GM21526 (cell line): ENCODE data around the gene TNFRSF13B.

Experiments used
- ATAC-seq: cut with Tn5 transposase; IDR thresholded peaks from one replicate; pipeline ENCODE4 v1.9.1; 2021; ENCODE audit warnings: moderate library complexity; ENCODE audit not compliant: unreplicated experiment, low FRiP score

TNFRSF13B gene

GRCh38 chr17:16940116-16940881 lies 31.6 kb downstream of the TNFRSF13B start:
- no peak for ATAC-seq

DNA sequence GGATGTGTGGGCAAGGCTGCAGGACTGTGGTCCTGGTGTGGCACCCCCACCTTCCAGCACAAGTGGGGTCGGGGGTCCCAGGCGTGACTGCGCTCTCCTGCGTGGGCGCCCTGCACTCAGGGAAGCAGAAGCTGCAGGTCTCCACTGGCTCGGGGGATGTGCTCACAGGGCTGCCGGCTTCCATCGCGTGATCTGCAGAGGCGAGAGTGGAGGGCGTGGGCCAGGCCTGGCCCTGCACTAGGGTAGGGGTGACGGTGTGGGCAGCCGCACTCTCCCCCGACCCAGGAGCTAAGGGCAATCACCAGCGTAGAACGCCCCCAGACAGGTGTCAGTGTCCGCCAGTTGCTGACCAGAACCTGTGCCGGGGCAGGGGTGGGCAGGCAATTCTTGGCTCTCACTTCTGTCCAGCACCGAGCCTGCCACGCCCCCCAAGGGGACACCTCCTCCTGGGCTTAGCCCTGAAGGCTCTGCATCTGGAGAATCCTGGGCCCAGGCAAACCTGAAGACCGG lies 32.3 kb downstream of the TNFRSF13B start:
- ATAC-seq: no peak

- ATAC-seq: no peak
Measured at GRCh38 chr17:16939208-16939576, 32.7 kb downstream of the TNFRSF13B start.

DNA sequence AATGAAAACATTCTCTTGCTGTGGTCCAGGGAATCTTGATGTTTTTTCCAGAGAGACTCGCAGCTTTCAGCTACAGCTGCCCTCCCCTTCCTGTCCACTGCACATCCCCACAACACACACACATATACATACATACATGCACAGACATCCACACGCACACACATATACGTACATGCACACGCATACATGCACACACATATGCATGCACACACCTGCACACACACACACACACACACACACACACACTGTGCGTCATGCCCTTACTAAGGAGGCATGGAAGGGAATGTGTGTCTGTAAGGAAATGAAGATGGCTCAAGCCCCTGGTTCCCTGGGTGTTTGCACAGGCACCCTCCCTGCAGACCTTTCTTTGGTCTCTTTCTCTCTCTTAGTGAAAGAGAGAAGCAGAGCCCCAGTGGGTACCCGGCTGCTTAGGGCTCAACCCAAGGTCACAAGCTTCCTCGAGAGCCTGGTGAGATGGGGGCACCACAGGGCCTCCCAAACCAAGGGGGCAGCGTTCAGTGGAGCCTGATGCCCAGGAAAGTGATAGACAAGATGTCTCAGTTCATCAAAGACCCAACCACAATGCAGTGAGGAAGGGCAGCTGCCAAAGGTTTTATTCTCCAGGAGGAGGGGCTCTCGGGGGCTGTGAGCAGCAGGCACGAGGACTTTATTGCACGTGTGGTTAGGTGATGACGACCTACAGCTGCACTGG lies 33.3 kb downstream of the TNFRSF13B start:
- no peak for ATAC-seq

- ATAC-seq: no peak
Measured at GRCh38 chr17:16938031-16938430, 33.9 kb downstream of the TNFRSF13B start.

- ATAC-seq: no peak
Measured at GRCh38 chr17:16937431-16937830, 34.5 kb downstream of the TNFRSF13B start.

DNA sequence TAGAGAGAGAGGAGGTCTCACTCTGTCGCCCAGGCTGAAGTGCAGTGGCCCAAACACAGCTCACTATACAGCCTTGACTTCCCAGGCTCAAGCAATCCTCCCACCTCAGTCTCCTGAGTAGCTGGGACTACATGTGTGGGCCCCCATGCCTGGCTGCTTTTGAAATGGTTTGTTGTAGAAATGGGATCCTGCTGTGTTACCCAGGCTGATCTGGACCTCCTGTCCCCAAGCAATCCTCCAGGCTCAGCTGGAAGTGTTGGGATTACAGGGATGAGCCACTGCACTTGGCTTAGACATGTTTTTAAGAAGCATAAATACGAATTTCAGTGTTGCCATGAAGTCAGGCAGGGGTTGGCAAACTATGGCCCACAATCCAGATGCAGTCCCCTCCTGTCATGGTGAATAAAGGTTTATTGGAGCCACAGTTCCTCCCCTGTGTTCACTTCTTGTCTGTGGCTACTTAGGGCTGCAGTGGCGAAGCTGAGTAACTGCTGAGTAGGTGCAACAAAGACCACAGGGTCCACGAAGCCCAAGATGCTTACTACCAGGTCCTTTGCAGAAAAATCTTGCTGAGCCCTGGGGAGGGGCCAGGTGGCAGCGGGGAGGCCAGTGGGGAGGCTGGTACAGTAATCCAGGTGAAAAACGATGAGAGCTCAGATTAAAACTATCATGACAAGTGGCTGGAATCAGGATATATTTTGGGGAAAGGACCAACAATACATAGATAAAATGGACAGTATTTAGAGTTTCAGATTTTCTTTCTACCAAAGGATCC lies 35.2 kb downstream of the TNFRSF13B start:
- ATAC-seq: no peak

- ATAC-seq: no peak
Measured at GRCh38 chr17:16935786-16936185, 36.1 kb downstream of the TNFRSF13B start.

GRCh38 chr17:16935241-16935663 lies 36.7 kb downstream of the TNFRSF13B start:
- no peak for ATAC-seq

DNA sequence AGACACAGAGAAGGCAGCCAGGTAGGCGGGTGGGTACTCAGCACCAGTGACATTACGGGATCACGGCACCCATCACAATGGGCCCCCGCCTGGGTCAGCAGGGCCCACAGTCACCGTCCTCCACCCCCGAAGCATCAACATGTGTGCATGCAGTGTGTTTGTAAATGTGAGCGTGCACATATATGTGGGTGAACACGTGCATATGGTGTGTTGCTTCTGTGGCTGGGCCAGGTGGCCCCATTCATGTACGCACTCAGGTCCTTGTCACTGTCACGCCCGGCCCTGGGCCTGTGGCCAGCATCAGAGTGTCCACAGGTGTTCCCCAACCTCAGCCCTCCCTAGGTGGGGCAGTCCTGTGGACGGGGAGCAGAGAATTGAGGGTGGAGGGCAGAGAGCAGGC lies 37.1 kb downstream of the TNFRSF13B start:
- ATAC-seq: no peak

- no peak for ATAC-seq
Measured at GRCh38 chr17:16934133-16934795, 37.7 kb downstream of the TNFRSF13B start.

DNA sequence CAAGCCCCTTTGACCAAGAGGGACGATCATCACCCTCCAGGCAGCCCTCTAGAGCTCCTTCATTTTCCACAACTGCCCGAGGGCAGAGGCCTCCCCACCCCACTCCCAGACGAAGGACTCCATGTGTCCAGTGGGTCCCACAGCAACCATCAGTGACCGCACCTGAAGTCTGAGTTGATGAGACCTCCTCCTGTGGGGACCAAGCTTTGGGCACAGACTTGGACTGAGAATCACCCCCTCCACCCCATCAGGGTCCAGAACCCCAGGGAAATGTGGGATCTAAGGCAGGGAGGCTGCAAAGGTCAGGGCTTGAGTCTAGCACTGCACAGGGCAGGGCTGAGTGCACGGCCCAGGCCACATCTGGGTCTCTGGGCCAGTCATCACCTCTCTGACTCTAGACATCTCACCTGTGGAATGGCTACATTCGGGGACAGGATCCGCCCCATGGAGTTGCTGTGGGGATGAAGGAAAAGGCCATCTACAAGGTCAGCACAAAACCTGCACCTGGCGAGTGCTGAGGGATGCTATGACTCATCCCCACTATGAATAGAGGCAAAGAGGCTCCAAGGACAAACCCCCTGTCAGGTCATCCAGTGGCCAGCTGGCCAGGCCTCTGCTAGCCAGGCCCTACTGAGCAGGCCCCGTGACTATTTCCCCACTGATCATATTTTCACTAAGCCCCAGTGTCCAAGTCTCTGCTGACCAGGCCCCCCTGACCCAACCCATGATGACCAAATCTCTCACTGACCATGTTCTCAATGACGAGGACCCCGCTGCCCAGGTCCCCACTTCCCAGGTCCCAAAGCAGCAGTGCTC lies 38.4 kb downstream of the TNFRSF13B start:
- no peak for ATAC-seq

DNA sequence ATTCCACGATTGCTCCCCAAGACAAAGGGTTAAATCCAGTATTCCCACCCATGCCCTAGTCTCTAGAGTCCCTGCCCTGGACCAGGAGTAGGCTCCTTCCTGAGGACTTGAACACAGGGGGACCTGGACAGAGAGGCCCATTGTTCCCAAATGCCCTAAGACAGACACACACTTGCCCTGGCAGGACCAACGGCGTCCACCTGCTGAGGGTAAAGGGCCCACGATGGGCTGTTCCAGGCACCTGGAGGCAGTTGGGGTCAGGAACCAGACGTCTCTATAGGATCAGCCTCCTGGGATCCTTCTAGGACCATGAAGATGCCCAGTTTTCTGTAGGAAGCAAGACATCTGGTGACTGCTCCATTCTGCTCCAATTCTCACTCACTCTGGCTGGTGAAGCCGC lies 39.3 kb downstream of the TNFRSF13B start:
- ATAC-seq: no peak

- ATAC-seq: no peak
Measured at GRCh38 chr17:16932156-16932555, 39.8 kb downstream of the TNFRSF13B start.

DNA sequence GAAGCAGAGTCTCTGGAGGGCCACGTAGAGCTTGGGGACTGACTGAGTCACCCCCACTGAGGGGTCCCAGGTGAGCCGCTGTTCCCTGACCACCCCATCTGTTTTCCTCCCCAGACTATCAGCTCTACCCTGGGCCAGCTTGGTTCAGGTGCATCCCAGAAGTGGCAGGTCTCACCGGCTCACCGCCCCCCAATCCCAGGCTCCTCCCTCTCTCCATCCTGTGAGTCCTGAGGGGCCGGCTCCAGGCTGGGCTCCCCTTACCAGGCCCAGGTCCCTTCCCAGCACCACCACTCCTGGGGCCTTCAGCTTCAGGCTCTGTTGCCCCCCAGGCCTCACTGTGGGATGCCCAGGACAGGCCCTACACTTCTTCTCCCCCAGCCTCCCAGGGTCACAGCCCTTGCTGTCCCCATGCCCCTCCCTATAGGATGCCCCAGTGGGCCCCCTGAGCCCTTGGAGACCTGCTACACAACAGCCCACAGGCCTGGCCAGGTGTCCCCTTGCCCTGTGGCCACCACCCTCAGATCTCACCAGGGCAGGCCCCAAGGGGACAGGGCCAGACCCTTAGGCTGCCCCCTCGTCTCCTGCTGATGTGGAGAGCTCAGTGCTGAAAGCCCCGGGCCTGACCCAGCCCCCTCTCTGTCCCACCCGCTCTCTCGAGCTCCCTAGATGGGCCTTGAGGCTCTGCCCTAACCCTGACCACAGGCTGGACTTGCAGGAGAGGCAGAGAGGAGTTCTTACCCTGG lies 40.4 kb downstream of the TNFRSF13B start:
- no peak for ATAC-seq

GRCh38 chr17:16930571-16931317 lies 41.2 kb downstream of the TNFRSF13B start:
- no peak for ATAC-seq

DNA sequence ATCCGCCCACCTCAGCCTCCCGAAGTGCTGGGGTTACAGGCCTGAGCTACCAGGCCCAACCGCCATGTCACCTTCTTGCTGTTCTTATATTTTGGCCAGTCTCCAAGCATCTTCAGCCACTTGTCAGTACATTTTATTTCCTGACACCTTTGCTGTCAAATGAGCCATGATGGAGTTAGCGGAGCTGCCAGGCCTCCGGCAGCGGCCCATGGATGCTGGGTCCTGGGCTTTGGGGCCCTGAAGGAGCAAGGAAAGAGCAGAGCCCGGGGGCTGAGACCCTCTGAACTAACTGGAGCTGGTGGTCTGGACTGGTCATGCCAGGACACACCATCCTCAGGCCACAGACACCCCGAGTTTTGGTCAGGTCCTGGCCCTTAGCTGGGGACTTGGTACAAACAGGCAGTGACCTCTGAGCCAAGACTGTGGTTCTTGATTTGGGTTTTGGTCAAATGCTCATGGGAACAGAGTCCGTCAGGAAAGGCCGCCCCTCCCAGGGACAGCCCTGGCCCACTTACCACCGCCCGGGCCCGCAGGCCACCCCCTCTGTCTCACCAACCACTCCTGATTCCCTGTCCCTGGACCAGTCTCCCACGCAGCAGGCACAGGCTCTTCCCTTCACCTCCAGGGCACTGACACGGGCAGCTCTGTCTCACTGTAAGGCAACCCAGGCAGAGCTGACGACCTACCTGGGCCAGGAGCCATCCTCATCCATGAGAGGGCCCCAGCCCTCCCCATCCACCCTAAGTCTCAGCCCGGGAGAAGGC lies 42.0 kb downstream of the TNFRSF13B start:
- no peak for ATAC-seq
